ENCODE results near the gene CD72.
A peak's percentile ranks its signal among the peaks of the same experiment; 100 is the strongest.

CD72 gene

GRCh38 chr9:35606138-35606504 is 12.1 kb downstream of the CD72 start:
- Mint-ChIP-seq H3K27me3 (ENCODE audit: low read depth) (no peaks in the 10 kb centered on the region), H3K9me3 (no peaks in the 10 kb centered on the region), H3K36me3 (ENCODE audit: low read depth) (peaks cover 26% of the 10 kb centered on the region), H3K4me1 (peaks cover 34% of the 10 kb centered on the region), H3K27ac (peak overlapping the region in 2 of 3 experiments; percentile 74 to 79), H3K4me3 (peak overlapping the region; percentile 85 to 90 (median 88))
- TF ChIP-seq, protein P1, sequence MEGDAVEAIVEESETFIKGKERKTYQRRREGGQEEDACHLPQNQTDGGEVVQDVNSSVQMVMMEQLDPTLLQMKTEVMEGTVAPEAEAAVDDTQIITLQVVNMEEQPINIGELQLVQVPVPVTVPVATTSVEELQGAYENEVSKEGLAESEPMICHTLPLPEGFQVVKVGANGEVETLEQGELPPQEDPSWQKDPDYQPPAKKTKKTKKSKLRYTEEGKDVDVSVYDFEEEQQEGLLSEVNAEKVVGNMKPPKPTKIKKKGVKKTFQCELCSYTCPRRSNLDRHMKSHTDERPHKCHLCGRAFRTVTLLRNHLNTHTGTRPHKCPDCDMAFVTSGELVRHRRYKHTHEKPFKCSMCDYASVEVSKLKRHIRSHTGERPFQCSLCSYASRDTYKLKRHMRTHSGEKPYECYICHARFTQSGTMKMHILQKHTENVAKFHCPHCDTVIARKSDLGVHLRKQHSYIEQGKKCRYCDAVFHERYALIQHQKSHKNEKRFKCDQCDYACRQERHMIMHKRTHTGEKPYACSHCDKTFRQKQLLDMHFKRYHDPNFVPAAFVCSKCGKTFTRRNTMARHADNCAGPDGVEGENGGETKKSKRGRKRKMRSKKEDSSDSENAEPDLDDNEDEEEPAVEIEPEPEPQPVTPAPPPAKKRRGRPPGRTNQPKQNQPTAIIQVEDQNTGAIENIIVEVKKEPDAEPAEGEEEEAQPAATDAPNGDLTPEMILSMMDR (IDR thresholded peaks at IDR 0.05; ENCODE audit: unreplicated experiment in 3 of 3) = no peak

DNA sequence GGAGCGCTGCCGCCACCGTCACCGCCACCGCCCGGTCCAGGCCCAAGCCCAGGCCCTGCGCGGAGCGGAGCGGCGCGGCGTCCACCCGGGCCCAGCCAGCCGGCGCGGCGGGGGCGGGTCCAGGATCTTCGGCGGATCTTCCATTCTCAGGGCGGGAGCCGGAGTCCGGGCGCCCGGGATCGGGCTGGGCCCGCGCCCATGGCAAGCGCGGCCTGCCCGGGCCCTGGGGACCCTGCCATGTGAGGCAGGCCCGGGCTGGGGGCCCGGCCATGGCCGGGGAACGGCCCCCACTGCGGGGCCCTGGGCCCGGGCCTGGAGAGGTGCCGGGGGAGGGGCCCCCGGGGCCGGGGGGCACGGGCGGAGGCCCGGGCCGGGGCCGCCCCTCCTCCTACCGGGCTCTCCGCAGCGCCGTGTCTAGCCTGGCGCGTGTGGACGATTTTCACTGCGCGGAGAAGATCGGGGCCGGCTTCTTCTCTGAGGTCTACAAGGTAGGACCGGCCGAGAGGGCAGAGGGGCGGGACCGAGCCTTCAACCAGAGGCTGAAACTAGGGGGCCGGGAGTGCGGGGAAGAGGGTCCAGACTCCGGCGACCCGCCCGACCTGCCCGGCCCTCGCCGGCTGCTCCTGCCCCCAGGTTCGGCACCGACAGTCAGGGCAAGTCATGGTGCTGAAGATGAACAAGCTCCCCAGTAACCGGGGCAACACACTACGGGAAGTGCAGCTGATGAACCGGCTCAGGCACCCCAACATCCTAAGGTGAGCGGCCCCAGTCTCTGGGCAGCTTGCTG is 12.7 kb downstream of the CD72 start:
- peak overlapping the region in 2 of 3 experiments; percentile 74 to 79 for H3K27ac Mint-ChIP-seq
- TF ChIP-seq, protein P1 (IDR thresholded peaks at IDR 0.05; ENCODE audit: unreplicated experiment in 3 of 3) = no peak
- peak overlapping the region; percentile 85 to 90 (median 88) for H3K4me3 Mint-ChIP-seq
- H3K27me3 Mint-ChIP-seq (ENCODE audit: low read depth) = no peaks in the 10 kb centered on the region
- H3K4me1 Mint-ChIP-seq = peaks cover 34% of the 10 kb centered on the region
- H3K9me3 Mint-ChIP-seq = no peaks in the 10 kb centered on the region
- peaks cover 23% of the 10 kb centered on the region for H3K36me3 Mint-ChIP-seq (ENCODE audit: low read depth)

DNA sequence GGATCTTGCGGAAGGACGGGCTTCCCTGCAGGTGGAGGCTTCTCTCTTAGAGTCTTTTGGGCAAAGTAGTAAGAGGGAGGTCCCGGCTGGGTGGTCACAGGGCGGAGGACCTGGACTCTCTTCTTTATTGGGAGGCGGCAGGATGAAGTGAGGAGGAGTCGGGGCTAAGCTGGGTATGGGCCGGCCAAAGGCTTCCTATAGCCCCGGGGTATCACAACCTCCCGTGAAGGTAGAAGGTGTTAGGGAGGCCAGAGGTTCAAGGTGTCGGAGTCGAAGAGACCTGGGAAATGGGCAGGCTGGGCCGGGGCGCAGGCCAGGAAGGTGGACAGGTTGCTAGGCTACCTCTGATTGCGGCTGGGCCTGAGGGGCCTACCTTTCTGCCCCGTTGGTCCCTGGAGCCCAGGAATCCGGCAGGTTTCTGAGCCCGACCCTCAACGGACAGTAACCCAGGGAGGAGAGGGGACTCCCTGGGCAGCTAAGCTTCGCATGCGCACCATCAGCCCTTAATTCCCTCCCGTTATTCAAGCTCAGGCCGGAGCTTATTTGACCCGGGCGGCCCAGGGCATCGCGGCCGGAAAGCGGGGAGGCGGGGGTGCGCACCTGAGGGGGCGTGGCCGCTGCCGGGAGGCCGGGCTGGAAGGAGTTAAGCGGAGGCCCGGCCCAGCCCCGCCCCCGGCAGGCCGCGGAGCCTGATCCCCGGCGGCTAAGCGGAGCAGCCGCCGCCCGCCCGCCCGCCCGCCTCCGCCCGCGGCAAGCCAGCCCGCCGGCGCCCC is 13.4 kb downstream of the CD72 start, which contains the start of gene TESK1:
Gene TESK1, plus strand, starts transcription at position 685 of the 773 bp plus-strand sequence. CDS start 358 bp downstream, outside the sequence.
- Mint-ChIP-seq H3K4me1 (peaks cover 34% of the 10 kb centered on the region), H3K27me3 (ENCODE audit: low read depth) (no peaks in the 10 kb centered on the region), H3K36me3 (ENCODE audit: low read depth) (peaks cover 20% of the 10 kb centered on the region), H3K4me3 (peak within 1 kb of the TSS; percentile 94 to 99 (median 94)), H3K9me3 (no peaks in the 10 kb centered on the region), H3K27ac (peak within 1 kb of the TSS; percentile 95 to 100 (median 99))
- TF ChIP-seq, protein P1 (IDR thresholded peaks at IDR 0.05; ENCODE audit: unreplicated experiment in 3 of 3) = no peak

GRCh38 chr9:35603986-35604577 is 14.1 kb downstream of the CD72 start:
- peaks cover 20% of the 10 kb centered on the region for H3K36me3 Mint-ChIP-seq (ENCODE audit: low read depth)
- TF ChIP-seq, protein P1 (IDR thresholded peaks at IDR 0.05; ENCODE audit: unreplicated experiment in 3 of 3) = peak; percentile 94 to 99 (median 99)
- H3K27ac Mint-ChIP-seq = peak overlapping the region; percentile 95 to 100 (median 99)
- peaks cover 34% of the 10 kb centered on the region for H3K4me1 Mint-ChIP-seq
- no peaks in the 10 kb centered on the region for H3K27me3 Mint-ChIP-seq (ENCODE audit: low read depth)
- H3K9me3 Mint-ChIP-seq = no peaks in the 10 kb centered on the region
- peak overlapping the region; percentile 94 to 99 (median 94) for H3K4me3 Mint-ChIP-seq

DNA sequence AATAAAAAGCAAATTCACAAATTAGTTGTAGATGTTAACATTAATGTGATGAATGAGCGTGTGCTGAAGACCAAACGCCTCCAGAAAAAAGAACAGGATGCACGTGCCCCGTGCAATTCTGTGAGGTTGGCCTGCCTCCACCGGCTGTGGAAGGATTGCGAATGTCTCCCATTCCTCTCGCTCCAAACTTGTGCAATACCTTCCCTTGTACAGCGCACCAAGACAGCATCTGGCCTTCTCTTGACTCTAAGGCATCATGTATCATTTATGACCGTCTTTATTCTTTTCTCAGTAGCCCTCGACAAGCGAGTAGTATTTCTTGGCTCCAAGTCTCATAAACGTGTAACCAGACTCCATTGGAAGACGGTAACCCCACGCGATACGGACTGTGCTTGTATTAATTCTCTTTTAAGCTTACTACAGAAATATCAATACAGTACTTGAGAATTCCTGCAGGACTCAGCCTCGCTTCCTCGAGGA is 14.7 kb downstream of the CD72 start:
- Mint-ChIP-seq H3K9me3 (no peaks in the 10 kb centered on the region), H3K4me1 (peaks cover 34% of the 10 kb centered on the region), H3K4me3 (peak overlapping the region; percentile 94 to 99 (median 94)), H3K27ac (peak overlapping the region; percentile 95 to 100 (median 99)), H3K27me3 (ENCODE audit: low read depth) (no peaks in the 10 kb centered on the region), H3K36me3 (ENCODE audit: low read depth) (peaks cover 17% of the 10 kb centered on the region)
- TF ChIP-seq, protein P1 (IDR thresholded peaks at IDR 0.05; ENCODE audit: unreplicated experiment in 3 of 3) = no peak

All from nephron (organoid).